ENCODE data around the gene SIRT6.
"Not testable (repeated sequence)": the region's sequence is repeated elsewhere in the genome, so short reads cannot be mapped to it uniquely, and the experiment has no call there.

SIRT6 gene

GRCh38 chr19:4198467-4199126 is 16.2 kb upstream of the SIRT6 start:
- no peak for DNase-seq (ENCODE audit: low read depth)
- no peak for TF ChIP-seq CTCF (conservative IDR thresholded peaks at IDR 0.05; ENCODE audit: low read length)
- no peak overlapping the region for H3K4me3 ChIP-seq (ENCODE audit: low read length)

- TF ChIP-seq CTCF (conservative IDR thresholded peaks at IDR 0.05; ENCODE audit: low read length) = no peak
- H3K4me3 ChIP-seq (ENCODE audit: low read length) = no peak overlapping the region
- peak; percentile 9 for DNase-seq (ENCODE audit: low read depth)
Measured at GRCh38 chr19:4197625-4198466, 15.5 kb upstream of the SIRT6 start.

- TF ChIP-seq CTCF (conservative IDR thresholded peaks at IDR 0.05; ENCODE audit: low read length) = no peak
- DNase-seq (ENCODE audit: low read depth) = no peak
- no peak overlapping the region for H3K4me3 ChIP-seq (ENCODE audit: low read length)
Measured at GRCh38 chr19:4197228-4197624, 14.9 kb upstream of the SIRT6 start.

DNA sequence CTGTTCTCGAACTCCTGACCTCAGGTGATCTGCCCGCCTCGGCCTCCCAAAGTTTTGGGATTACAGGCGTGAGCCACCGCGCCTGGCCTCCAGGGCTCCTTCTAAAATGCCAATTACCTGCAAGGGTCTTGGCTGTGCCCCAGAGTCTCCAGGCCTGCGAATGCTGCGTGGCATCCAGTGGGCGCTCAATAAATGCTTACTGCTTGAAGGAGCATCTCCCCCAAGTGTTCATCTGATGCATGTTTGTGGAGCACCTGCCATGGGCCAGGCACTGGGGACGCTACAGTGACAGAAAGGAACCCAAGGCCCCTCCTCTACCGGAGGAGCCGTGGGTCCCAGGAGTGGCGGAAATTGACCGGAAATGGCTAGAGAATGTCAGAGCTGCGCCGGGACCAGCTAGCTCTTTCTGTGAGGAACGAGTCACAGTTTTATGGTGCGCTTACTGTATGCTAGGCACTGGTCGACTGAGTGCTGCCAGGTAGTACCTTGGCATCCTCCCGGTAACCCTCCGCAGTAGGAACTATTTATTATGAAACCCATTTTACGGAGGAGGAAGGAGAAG is 14.3 kb upstream of the SIRT6 start:
- H3K4me3 ChIP-seq (ENCODE audit: low read length) = no peak overlapping the region
- DNase-seq (ENCODE audit: low read depth) = no peak
- TF ChIP-seq CTCF (conservative IDR thresholded peaks at IDR 0.05; ENCODE audit: low read length) = no peak

- TF ChIP-seq CTCF (conservative IDR thresholded peaks at IDR 0.05; ENCODE audit: low read length) = no peak
- no peak for DNase-seq (ENCODE audit: low read depth)
- H3K4me3 ChIP-seq (ENCODE audit: low read length) = no peak overlapping the region
Measured at GRCh38 chr19:4196009-4196408, 13.6 kb upstream of the SIRT6 start.

- DNase-seq (ENCODE audit: low read depth) = no peak
- no peak overlapping the region for H3K4me3 ChIP-seq (ENCODE audit: low read length)
- no peak for TF ChIP-seq CTCF (conservative IDR thresholded peaks at IDR 0.05; ENCODE audit: low read length)
Measured at GRCh38 chr19:4194353-4194752, 12.0 kb upstream of the SIRT6 start.

DNA sequence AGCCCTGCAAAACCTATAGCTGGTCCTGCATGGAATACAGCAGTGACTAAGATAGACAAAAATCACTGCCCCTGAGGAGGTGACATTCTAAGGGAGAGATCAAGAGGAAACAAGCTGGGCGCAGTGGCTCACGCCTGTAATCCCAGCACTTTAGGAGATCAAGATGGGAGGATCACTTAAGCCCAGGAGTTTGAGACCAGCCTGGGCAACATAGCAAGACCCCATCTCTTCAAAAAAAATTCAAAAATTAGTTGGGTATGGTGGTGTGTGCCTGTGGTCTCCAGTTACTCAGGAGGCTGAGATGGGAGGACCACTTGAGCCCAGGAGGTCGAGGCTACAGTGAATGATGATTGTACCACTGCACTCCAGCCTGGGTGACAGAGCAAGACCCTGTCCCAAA is 10.2 kb upstream of the SIRT6 start:
- not testable (repeated sequence) for DNase-seq (ENCODE audit: low read depth)

More for the DNA sequence above, 10.2 kb upstream of the SIRT6 start:
- not testable (repeated sequence) for H3K4me3 ChIP-seq (ENCODE audit: low read length)

Data from AG10803 (cell line).